DMS79 (cell line): Measurements from ENCODE around the gene STX1A.

Experiments
- DNase-seq: peaks from one replicate; lab custom pipeline; 2025; lab: John Stamatoyannopoulos, UW

The STX1A gene

GRCh38 chr7:73718905-73719805, at the start of gene STX1A:
TSS of gene STX1A (minus strand) at chr7:73719669. CDS start at chr7:73719631, 38 bp downstream.
- no peak for DNase-seq

- DNase-seq: peak; percentile 13
These were observed 49.4 kb upstream of the STX1A start for GRCh38 chr7:73768641-73769480.

- no peak for DNase-seq
These were observed 47.2 kb upstream of the STX1A start for GRCh38 chr7:73766556-73767229.

- DNase-seq: no peak
These were observed 43.2 kb upstream of the STX1A start for GRCh38 chr7:73762659-73762999.

GRCh38 chr7:73761854-73762658, 42.6 kb upstream of the STX1A start:
- DNase-seq: no peak

GRCh38 chr7:73758581-73759138, 39.2 kb upstream of the STX1A start:
- no peak for DNase-seq

GRCh38 chr7:73749931-73750776, 30.7 kb upstream of the STX1A start:
- DNase-seq: no peak

- peak; percentile 83 for DNase-seq
These were observed 26.9 kb upstream of the STX1A start for GRCh38 chr7:73746378-73746777.

- DNase-seq: peak; percentile 99
These were observed 23.5 kb upstream of the STX1A start for GRCh38 chr7:73742753-73743641.

GRCh38 chr7:73742338-73742752, 22.9 kb upstream of the STX1A start:
- DNase-seq: peak; percentile 88

- DNase-seq: peak; percentile 83
These were observed 22.1 kb upstream of the STX1A start for GRCh38 chr7:73741600-73741999.

- no peak for DNase-seq
These were observed 21.3 kb upstream of the STX1A start for GRCh38 chr7:73740771-73741170.

- no peak for DNase-seq
These were observed 20.7 kb upstream of the STX1A start for GRCh38 chr7:73740212-73740611.

GRCh38 chr7:73739387-73739767, 19.9 kb upstream of the STX1A start:
- no peak for DNase-seq

GRCh38 chr7:73738612-73739386, 19.3 kb upstream of the STX1A start, which contains the start of gene ABHD11:
TSS of gene ABHD11 (minus strand) at chr7:73738802. CDS start at chr7:73738770, 32 bp downstream.
- DNase-seq: peak; percentile 93

- no peak for DNase-seq
These were observed 18.7 kb upstream of the STX1A start for GRCh38 chr7:73738220-73738611.

- DNase-seq: no peak
These were observed 18.2 kb upstream of the STX1A start for GRCh38 chr7:73737491-73738219.

- no peak for DNase-seq
These were observed 17.4 kb upstream of the STX1A start for GRCh38 chr7:73736885-73737284.
